Heart left ventricle (tissue), 16 donors: ENCODE results near the gene OXNAD1. TPM values are rescaled to one million over a fixed set of nuclear protein-coding genes. Genes with fewer than 3 reads are reported as not detected.

Source experiments
- ATAC-seq, 4 donors: fragments of 200-7000 bp; cut with Tn5 transposase; one replicate each; pipeline ENCODE4 v1.9.1; 2020 to 2022; ENCODE audit warnings: moderate library complexity in 4 of 4, mild to moderate bottlenecking in 3 of 4, moderate number of reproducible peaks in 1 of 4
- DNase-seq, 5 donors: peaks; one replicate each; pipeline ENCODE4 v3.0.0-alpha.2; 2020
- H3K27ac ChIP-seq, 12 donors: fragments of 200-600 bp; sonication (generic) in 4 of 12; one replicate each; pipeline versions ENCODE4 v1.5.0 to v1.8.0; 2016 to 2022; ENCODE audit warnings: mild to moderate bottlenecking in 2 of 12
- H3K27me3 ChIP-seq, 9 donors: fragments of 200-600 bp; sonication (generic) in 2 of 9; one replicate each; pipeline versions ENCODE4 v1.5.1 to v1.8.0; 2016 to 2022; ENCODE audit warnings: mild to moderate bottlenecking in 3 of 9
- H3K36me3 ChIP-seq, 9 donors: fragments of 200-600 bp; sonication (generic) in 2 of 9; one replicate each; pipeline versions ENCODE4 v1.5.0 to v1.8.0; 2018 to 2022; ENCODE audit warnings: mild to moderate bottlenecking in 2 of 9
- H3K4me1 ChIP-seq, 12 donors: fragments of 200-600 bp; sonication (generic) in 4 of 12; one replicate each; pipeline versions ENCODE4 v1.5.0 to v1.8.0; 2016 to 2022; ENCODE audit warnings: mild to moderate bottlenecking in 3 of 12
- H3K4me3 ChIP-seq, 12 donors: fragments of 200-600 bp; sonication (generic) in 4 of 12; one replicate each; pipeline versions ENCODE4 v1.5.0 to v1.8.0; 2017 to 2022; ENCODE audit warnings: mild to moderate bottlenecking in 9 of 12, moderate library complexity in 4 of 12
- H3K9me3 ChIP-seq, 12 donors: fragments of 200-600 bp; sonication (generic) in 4 of 12; one replicate each; pipeline versions ENCODE4 v1.5.0 to v1.8.0; 2016 to 2022; ENCODE audit warnings: mild to moderate bottlenecking in 1 of 12
- CTCF ChIP-seq, 12 donors: fragments of 200-600 bp; sonication (generic) in 4 of 12; IDR thresholded peaks; one replicate each; pipeline versions ENCODE4 v1.5.0 to v1.8.0; 2018 to 2022; ENCODE audit warnings: antibody characterized with exemption in 12 of 12, mild to moderate bottlenecking in 5 of 12
- POLR2A ChIP-seq, 2 donors: fragments of 450-650 bp; IDR thresholded peaks; one replicate each; pipeline ENCODE4 v1.6.1; 2017; ENCODE audit warnings: antibody characterized with exemption in 2 of 2, mild to moderate bottlenecking in 2 of 2, moderate library complexity in 2 of 2
- WGBS, 4 donors: extraction: QIAGEN DNeasy Blood & Tissue Kit in 2 of 4; methylation state at CpG; one replicate each; pipeline versions ENCODE4 v1.1.5 to v1.1.7; 2013 to 2018; 5-methylcytosine and 5-hydroxymethylcytosine counted together
- intact Hi-C, 10 donors: fragments of 100-400 bp; cut with DNase I; formaldehyde crosslinking; loops; one replicate each; pipeline versions ENCODE4 v1.11.1 to v1.14.2; 2022
- polyA plus RNA-seq, 2 donors: library from polyadenylated mRNA; stranded (reverse); fragments of 200-250 nt; gene quantifications; one replicate each; pipeline ENCODE4 v1.2.3, GENCODE V29; 2013
- total RNA-seq, 9 donors: library from RNA; depleted of rRNA in 2 of 9; stranded (reverse); fragments of >200 nt in 2 of 9; fragmentation: NEBNext Ultra II Directional in 3 of 9; extraction: Animal tissue kit (Norgen Biotek cat#: 25700) in 3 of 9; gene quantifications; one replicate each; pipeline versions ENCODE4 v1.1.0 to v1.2.4, GENCODE V29; 2016 to 2023
- donor health status: ischemic (EF 13 %, LVEDD 7.1; RV severe dilation, severe dysfunction).
- donor health status: healthy with polysubstance abuse.
- donor health status: DM: no; HTN: yes; CAD: no.
- donor health status: DM: no; HTN: no; CAD: no.
- donor health status: ischemic (EF 25% LVEDD 6.9; RV normal size, moderate dysfunction).
- donor health status: ischemic (EF 25% LVEDD 5.7; RV mildly dilated, moderate dysfunction).
- donor health status: healthy.
- donor health status: DM: yes; HTN: yes; CAD: no.
- donor health status: ischemic (EF 35%, LVEDD 5.7; RV mildly dilated, moderate dysfunction).
- donor health status: nonischemic (EF 11% LVEDD 7.7; RV severe dilation, severe dysfunction).
- donor health status: DM: yes; HTN: yes; CAD: no.
- donor health status: PGD.
- donor health status: ischemic (EF 29% LVEDD 5.4; RV normal size, mild dysfunction).
- donor health status: nonischemic (EF 23%, LVEDD 6.1; RV moderate dilation, normal function).

The OXNAD1 gene
- total and polyA plus RNA-seq, 11 donors = 7.3 to 26.9 (median 18.1) TPM

- intact Hi-C loops = loop anchor here in 5 of 10 donors (10.0 kb wide), 2 partner anchors 606 to 616 kb away; no protein-coding TSS in a partner anchor
- peak overlapping the region in 1 of 12 donors; percentile 22 for H3K27ac ChIP-seq
- ATAC-seq (no peak), DNase-seq (no peak)
- no peaks in the 10 kb centered on the region for H3K9me3 ChIP-seq
- WGBS, 4 donors = 84 to 86% (median 85%) methylated on average over 6 of the region's 6 CpGs
- TF ChIP-seq CTCF (IDR thresholded peaks at IDR 0.05) = no peak
- no peak for TF ChIP-seq POLR2A (IDR thresholded peaks at IDR 0.05)
- no peaks in the 10 kb centered on the region for H3K27me3 ChIP-seq
- H3K4me3 ChIP-seq = no peak overlapping the region
- no peaks in the 10 kb centered on the region for H3K36me3 ChIP-seq
- H3K4me1 ChIP-seq = peaks cover 0 to 50% (median 22%) of the 10 kb centered on the region in 12 donors
Measured at GRCh38 chr3:16240229-16241023, 24.6 kb upstream of the OXNAD1 start.

- no peaks in the 10 kb centered on the region for H3K27me3 ChIP-seq
- no peaks in the 10 kb centered on the region for H3K9me3 ChIP-seq
- H3K36me3 ChIP-seq = no peaks in the 10 kb centered on the region
- no peak for DNase-seq
- no peak overlapping the region for H3K27ac ChIP-seq
- TF ChIP-seq CTCF (IDR thresholded peaks at IDR 0.05) (no peak), POLR2A (IDR thresholded peaks at IDR 0.05) (no peak)
- no peak overlapping the region for H3K4me3 ChIP-seq
- no peak for ATAC-seq
- intact Hi-C loops = loop anchor here in 5 of 10 donors (10.0 kb wide), 2 partner anchors 606 to 616 kb away; no protein-coding TSS in a partner anchor
- H3K4me1 ChIP-seq = peaks cover 0 to 56% (median 22%) of the 10 kb centered on the region in 12 donors
- WGBS, 4 donors = 94 to 97% (median 96%) methylated on average over 5 of the region's 5 CpGs
Measured at GRCh38 chr3:16241225-16241624, 23.8 kb upstream of the OXNAD1 start.

- Histone ChIP-seq H3K9me3 (no peaks in the 10 kb centered on the region), H3K4me1 (peaks cover 0 to 55% (median 18%) of the 10 kb centered on the region in 12 donors), H3K4me3 (no peak overlapping the region), H3K36me3 (no peaks in the 10 kb centered on the region), H3K27ac (no peak overlapping the region), H3K27me3 (no peaks in the 10 kb centered on the region)
- intact Hi-C loops = loop anchor here in 5 of 10 donors (10.0 kb wide), 2 partner anchors 607 to 617 kb away; no protein-coding TSS in a partner anchor
- DNase-seq = no peak
- 96 to 99% (median 97%) methylated on average over 5 of the region's 5 CpGs for WGBS, 4 donors
- ATAC-seq = no peak
- TF ChIP-seq POLR2A (IDR thresholded peaks at IDR 0.05) (no peak), CTCF (IDR thresholded peaks at IDR 0.05) (no peak)
Measured at GRCh38 chr3:16242177-16242576, 22.8 kb upstream of the OXNAD1 start.

GRCh38 chr3:16243706-16244490 is 21.1 kb upstream of the OXNAD1 start:
- peak; percentile 74 to 91 (median 86) for ATAC-seq
- 24 to 38% (median 29%) methylated on average over 9 of the region's 9 CpGs for WGBS, 4 donors
- peak overlapping the region in 6 of 12 donors; percentile 34 to 62 (median 44) for H3K27ac ChIP-seq
- intact Hi-C loops = loop anchor here in 7 of 10 donors (1.0 to 10.0 kb wide), 4 partner anchors 65 to 619 kb away; no protein-coding TSS in a partner anchor
- H3K9me3 ChIP-seq = no peaks in the 10 kb centered on the region
- TF ChIP-seq POLR2A (IDR thresholded peaks at IDR 0.05) (no peak), CTCF (IDR thresholded peaks at IDR 0.05) (no peak)
- H3K36me3 ChIP-seq = no peaks in the 10 kb centered on the region
- peak in 4 of 5 donors; percentile 35 to 81 (median 57) for DNase-seq
- H3K27me3 ChIP-seq = no peaks in the 10 kb centered on the region
- no peak overlapping the region for H3K4me3 ChIP-seq
- peaks cover 0 to 53% (median 14%) of the 10 kb centered on the region in 12 donors for H3K4me1 ChIP-seq
